ENCODE data around the gene IRX5.
A peak's percentile ranks its signal among the peaks of the same experiment; 100 is the strongest.

IRX5 gene

GRCh38 chr16:54928411-54929089 is 2.1 kb upstream of the IRX5 start:
- TF ChIP-seq EP300 (IDR thresholded peaks at IDR 0.05; ENCODE audit: borderline replicate concordance) = 0 out of 2 replicates have a peak, but pooled peaks have one; percentile 8
- no peak for TF ChIP-seq CEBPB (IDR thresholded peaks at IDR 0.05)
- TF ChIP-seq EGR1 (IDR thresholded peaks at IDR 0.05) = peak; percentile 28; the same call in 1 of the 2 replicates
- peak; percentile 18; the same call in 1 of the 2 replicates for TF ChIP-seq MAX (IDR thresholded peaks at IDR 0.05)

GRCh38 chr16:54929090-54930004 is 1.3 kb upstream of the IRX5 start:
- no peak for TF ChIP-seq FOXM1 (IDR thresholded peaks at IDR 0.05; ENCODE audit: borderline replicate concordance, low read depth)
- no peak for TF ChIP-seq CEBPB (IDR thresholded peaks at IDR 0.05)
- TF ChIP-seq TAF1 (IDR thresholded peaks at IDR 0.05; ENCODE audit: low read depth) = 0 out of 2 replicates have a peak, but pooled peaks have one; percentile 15
- TF ChIP-seq YY1 (IDR thresholded peaks at IDR 0.05; ENCODE audit: low read depth) = no peak
- TF ChIP-seq TCF12 (IDR thresholded peaks at IDR 0.05; ENCODE audit: low read depth) = no peak
- TF ChIP-seq CREB1 (IDR thresholded peaks at IDR 0.05; ENCODE audit: low read depth) = peak; percentile 69
- TF ChIP-seq EGR1 (IDR thresholded peaks at IDR 0.05) = peak; percentile 93
- no peak for TF ChIP-seq ZBTB7A (IDR thresholded peaks at IDR 0.05; ENCODE audit: low read depth)
- 0 out of 2 replicates have a peak, but pooled peaks have one; percentile 4 for TF ChIP-seq MAX (IDR thresholded peaks at IDR 0.05)
- TF ChIP-seq EP300 (IDR thresholded peaks at IDR 0.05; ENCODE audit: borderline replicate concordance) = no peak
- TF ChIP-seq USF1 (IDR thresholded peaks at IDR 0.05) = peak; percentile 31; the same call in 1 of the 2 replicates

- TF ChIP-seq TCF12 (IDR thresholded peaks at IDR 0.05; ENCODE audit: low read depth) (no peak), YY1 (IDR thresholded peaks at IDR 0.05; ENCODE audit: low read depth) (no peak), ZBTB7A (IDR thresholded peaks at IDR 0.05; ENCODE audit: low read depth) (no peak), USF1 (IDR thresholded peaks at IDR 0.05) (no peak), RAD21 (IDR thresholded peaks at IDR 0.05; ENCODE audit: low read depth) (no peak), NFIC (IDR thresholded peaks at IDR 0.05) (no peak), TEAD4 (IDR thresholded peaks at IDR 0.05) (no peak), REST (IDR thresholded peaks at IDR 0.05; ENCODE audit: low read depth) (no peak), TAF1 (IDR thresholded peaks at IDR 0.05; ENCODE audit: low read depth) (no peak), EGR1 (IDR thresholded peaks at IDR 0.05) (no peak)
Measured at GRCh38 chr16:54930869-54931119, 129 bp downstream of the IRX5 start.

GRCh38 chr16:54931120-54932014 is 702 bp downstream of the IRX5 start:
- TF ChIP-seq CEBPB (IDR thresholded peaks at IDR 0.05) (no peak), EGR1 (IDR thresholded peaks at IDR 0.05) (no peak), REST (IDR thresholded peaks at IDR 0.05; ENCODE audit: low read depth) (no peak), ZBTB7A (IDR thresholded peaks at IDR 0.05; ENCODE audit: low read depth) (no peak), TAF1 (IDR thresholded peaks at IDR 0.05; ENCODE audit: low read depth) (no peak), CREB1 (IDR thresholded peaks at IDR 0.05; ENCODE audit: low read depth) (no peak), EP300 (IDR thresholded peaks at IDR 0.05; ENCODE audit: borderline replicate concordance) (no peak), MAX (IDR thresholded peaks at IDR 0.05) (no peak; the same call in 1 of the 2 replicates), TCF12 (IDR thresholded peaks at IDR 0.05; ENCODE audit: low read depth) (no peak), USF1 (IDR thresholded peaks at IDR 0.05) (no peak), TEAD4 (IDR thresholded peaks at IDR 0.05) (no peak), NFIC (IDR thresholded peaks at IDR 0.05) (no peak), YY1 (IDR thresholded peaks at IDR 0.05; ENCODE audit: low read depth) (no peak), FOXM1 (IDR thresholded peaks at IDR 0.05; ENCODE audit: borderline replicate concordance, low read depth) (no peak)

All from Ishikawa (cell line).